Measurements from ENCODE around the gene RIT1.

- TF ChIP-seq CTCF (IDR thresholded peaks at IDR 0.05): no peak
- no peak for TF ChIP-seq POLR2A (IDR thresholded peaks at IDR 0.05)
Measured at GRCh38 chr1:155864393-155864792, 46.8 kb downstream of the RIT1 start.

All from Peyer's patch (tissue), 4 donors.